ENCODE results near the gene GSTT2B.
"Not testable (repeated sequence)": the region's sequence is repeated elsewhere in the genome, so short reads cannot be mapped to it uniquely, and the experiment has no call there.

GSTT2B gene

DNA sequence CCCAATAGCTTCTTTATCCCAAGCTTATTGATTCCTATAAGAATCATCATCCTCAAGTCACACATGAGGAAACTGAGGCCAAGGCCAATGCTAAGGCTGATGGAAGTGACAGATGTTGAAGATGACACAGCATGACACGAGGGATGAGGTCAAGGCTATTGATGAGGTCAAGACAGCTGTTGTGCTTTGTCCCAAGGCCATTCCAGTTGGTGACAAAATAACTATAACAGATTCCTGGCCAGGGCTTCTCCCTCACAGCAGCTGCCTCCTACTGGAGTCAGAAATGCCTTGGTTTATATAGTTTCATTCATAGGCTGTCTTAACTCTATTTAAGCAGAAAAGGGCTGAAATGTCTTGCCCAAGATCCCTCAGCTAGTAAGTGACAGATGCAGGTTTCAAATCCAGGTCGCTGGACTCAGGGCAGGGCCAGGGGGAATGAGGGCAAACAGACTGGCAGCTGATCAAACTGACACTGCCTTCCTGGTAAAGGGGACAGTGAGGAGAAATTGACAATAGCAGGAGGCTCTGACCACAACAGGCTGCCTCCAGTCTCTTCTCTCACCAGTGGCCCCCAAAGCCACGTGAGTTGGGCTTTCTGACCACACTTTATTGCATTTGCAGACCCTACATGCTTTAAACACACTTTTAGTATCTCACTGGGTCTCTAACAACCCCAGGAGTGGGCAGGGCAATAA is 50.4 kb downstream of the GSTT2B start:
- DNase-seq (ENCODE audit: low spot score in 2 of 2) (no peak), ATAC-seq (ENCODE audit: low read depth) (no peak)
- H3K4me1 Mint-ChIP-seq, result peaks cover 22% of the 10 kb centered on the region
- no peaks in the 10 kb centered on the region for H3K9me3 Mint-ChIP-seq
- H3K36me3 Mint-ChIP-seq, result no peaks in the 10 kb centered on the region
- no peaks in the 10 kb centered on the region for H3K27me3 Mint-ChIP-seq
- H3K4me3 Mint-ChIP-seq, result no peak overlapping the region
- no peak overlapping the region for H3K27ac Mint-ChIP-seq

GRCh38 chr22:23909296-23909898 is 51.6 kb downstream of the GSTT2B start:
- Mint-ChIP-seq H3K36me3 (no peaks in the 10 kb centered on the region), H3K4me3 (no peak overlapping the region), H3K9me3 (no peaks in the 10 kb centered on the region), H3K27me3 (no peaks in the 10 kb centered on the region), H3K27ac (no peak overlapping the region), H3K4me1 (peaks cover 10% of the 10 kb centered on the region)
- no peak for DNase-seq (ENCODE audit: low spot score in 2 of 2)
- no peak for ATAC-seq (ENCODE audit: low read depth)

DNA sequence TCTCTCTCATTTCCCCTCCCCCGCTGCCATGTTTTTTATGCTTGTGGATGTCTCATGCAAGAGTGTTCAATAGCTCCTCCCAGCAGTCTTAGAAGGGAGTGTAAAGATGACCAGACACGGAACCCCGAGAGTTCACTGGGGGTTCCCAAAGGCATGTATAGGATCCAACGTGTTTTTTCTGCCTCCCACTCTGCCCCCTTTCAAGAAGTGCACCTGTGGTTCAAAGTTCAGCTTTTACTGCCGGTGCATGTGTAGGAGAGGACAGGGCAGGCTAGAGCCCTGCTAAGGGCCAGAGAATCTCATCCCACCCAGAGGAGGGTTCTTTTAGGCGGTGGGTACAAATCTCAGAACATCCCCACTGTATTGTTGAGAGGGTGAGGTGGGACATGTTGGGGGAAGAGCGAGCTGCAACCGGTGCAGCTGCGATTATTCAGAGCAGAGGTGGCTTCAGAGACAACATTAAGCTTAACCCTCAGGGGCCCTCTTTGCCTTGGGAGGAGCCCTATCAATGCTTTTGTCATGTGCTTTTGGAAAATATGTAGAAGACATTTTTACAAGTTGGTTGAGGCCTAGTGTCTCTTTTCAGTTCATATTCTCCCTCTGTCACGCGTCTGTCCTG is 52.3 kb downstream of the GSTT2B start:
- no peak for ATAC-seq (ENCODE audit: low read depth)
- H3K36me3 Mint-ChIP-seq, result no peaks in the 10 kb centered on the region
- no peak overlapping the region for H3K4me3 Mint-ChIP-seq
- DNase-seq (ENCODE audit: low spot score in 2 of 2), result no peak
- no peaks in the 10 kb centered on the region for H3K9me3 Mint-ChIP-seq
- H3K27me3 Mint-ChIP-seq, result no peaks in the 10 kb centered on the region
- peaks cover 12% of the 10 kb centered on the region for H3K4me1 Mint-ChIP-seq
- no peak overlapping the region for H3K27ac Mint-ChIP-seq

DNA sequence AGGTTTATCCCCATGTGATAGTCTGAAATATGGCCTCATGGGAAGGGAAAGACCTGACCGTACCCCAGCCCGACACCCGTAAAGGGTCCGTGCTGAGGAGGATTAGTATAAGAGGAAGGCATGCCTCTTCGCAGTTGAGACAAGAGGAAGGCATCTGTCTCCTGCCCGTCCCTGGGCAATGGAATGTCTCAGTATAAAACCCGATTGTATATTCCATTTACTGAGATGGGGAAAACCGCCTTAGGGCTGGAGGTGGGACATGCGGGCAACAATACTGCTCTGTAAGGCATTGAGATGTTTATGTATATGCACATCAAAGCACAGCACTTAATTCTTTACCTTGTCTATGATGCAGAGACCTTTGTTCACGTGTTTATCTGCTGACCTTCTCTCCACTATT is 53.6 kb downstream of the GSTT2B start:
- not testable (repeated sequence) for DNase-seq (ENCODE audit: low spot score in 2 of 2); H3K9me3 Mint-ChIP-seq; ATAC-seq (ENCODE audit: low read depth); H3K4me3 Mint-ChIP-seq; H3K4me1 Mint-ChIP-seq; H3K36me3 Mint-ChIP-seq; H3K27ac Mint-ChIP-seq; H3K27me3 Mint-ChIP-seq
